Measurements from ENCODE around the gene SOHLH2. TPM values are rescaled to one million over a fixed set of nuclear protein-coding genes. Genes with fewer than 3 reads are reported as not detected.

SOHLH2 gene
- total RNA-seq, 1 experiment from 2014 or later = not detected

GRCh38 chr13:36151591-36151990 is 62.8 kb downstream of the SOHLH2 start:
- Histone ChIP-seq H3K4me1 (ENCODE audit: low read length) (no peaks in the 10 kb centered on the region), H3K4me2 (ENCODE audit: low read depth, low read length, poor library complexity, severe bottlenecking) (no peak overlapping the region), H2AFZ (ENCODE audit: low read length) (no peak overlapping the region), H3K79me2 (ENCODE audit: low read length) (no peaks in the 10 kb centered on the region), H3K27ac (ENCODE audit: low read length) (no peak overlapping the region), H3K9ac (ENCODE audit: low read length) (no peak overlapping the region), H3K36me3 (ENCODE audit: insufficient read depth, low read length) (no peaks in the 10 kb centered on the region), H3K9me2 (replicated peaks; ENCODE audit: insufficient read depth, low read length) (no peaks in the 10 kb centered on the region), H3K9me3 (ENCODE audit: low read length) (no peaks in the 10 kb centered on the region; the same call in 1 of the 2 replicates), H3K27me3 (ENCODE audit: low read length) (no peaks in the 10 kb centered on the region), H4K20me1 (ENCODE audit: insufficient read depth, low read depth, low read length) (no peaks in the 10 kb centered on the region), H3K4me3 (ENCODE audit: low read length) (no peak overlapping the region)
- DNase-seq = no peak

DNA sequence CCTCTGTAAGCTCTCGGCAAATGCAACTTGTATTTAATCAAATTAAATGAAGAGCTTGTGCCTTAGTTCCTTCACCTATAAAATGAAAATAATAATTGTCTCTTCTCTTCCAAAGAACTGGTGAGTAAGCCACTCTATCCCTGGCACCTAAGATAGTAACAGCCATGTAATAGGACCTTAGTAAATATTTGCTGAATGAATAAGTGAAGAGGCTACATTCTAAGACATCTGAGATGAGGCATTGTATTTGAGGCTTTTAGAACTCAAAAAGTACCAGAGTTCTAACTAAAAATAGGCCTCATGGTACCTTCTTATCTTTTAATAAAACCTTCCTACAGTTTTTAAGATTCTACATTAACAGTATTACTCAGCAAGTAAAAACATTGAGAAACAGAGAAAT is 65.9 kb downstream of the SOHLH2 start:
- no peak for DNase-seq
- no peaks in the 10 kb centered on the region for H3K79me2 ChIP-seq (ENCODE audit: low read length)
- H3K9ac ChIP-seq (ENCODE audit: low read length) = no peak overlapping the region
- no peaks in the 10 kb centered on the region for H3K36me3 ChIP-seq (ENCODE audit: insufficient read depth, low read length)
- peaks cover 2% of the 10 kb centered on the region; the same call in 1 of the 2 replicates for H3K9me3 ChIP-seq (ENCODE audit: low read length)
- H3K9me2 ChIP-seq (replicated peaks; ENCODE audit: insufficient read depth, low read length) = no peaks in the 10 kb centered on the region; the same call in 1 of the 2 replicates
- no peak overlapping the region for H3K4me3 ChIP-seq (ENCODE audit: low read length)
- no peaks in the 10 kb centered on the region for H3K27me3 ChIP-seq (ENCODE audit: low read length)
- no peaks in the 10 kb centered on the region for H4K20me1 ChIP-seq (ENCODE audit: insufficient read depth, low read depth, low read length)
- no peak overlapping the region for H3K27ac ChIP-seq (ENCODE audit: low read length)
- H2AFZ ChIP-seq (ENCODE audit: low read length) = no peak overlapping the region
- H3K4me1 ChIP-seq (ENCODE audit: low read length) = no peaks in the 10 kb centered on the region
- no peak overlapping the region for H3K4me2 ChIP-seq (ENCODE audit: low read depth, low read length, poor library complexity, severe bottlenecking)

DNA sequence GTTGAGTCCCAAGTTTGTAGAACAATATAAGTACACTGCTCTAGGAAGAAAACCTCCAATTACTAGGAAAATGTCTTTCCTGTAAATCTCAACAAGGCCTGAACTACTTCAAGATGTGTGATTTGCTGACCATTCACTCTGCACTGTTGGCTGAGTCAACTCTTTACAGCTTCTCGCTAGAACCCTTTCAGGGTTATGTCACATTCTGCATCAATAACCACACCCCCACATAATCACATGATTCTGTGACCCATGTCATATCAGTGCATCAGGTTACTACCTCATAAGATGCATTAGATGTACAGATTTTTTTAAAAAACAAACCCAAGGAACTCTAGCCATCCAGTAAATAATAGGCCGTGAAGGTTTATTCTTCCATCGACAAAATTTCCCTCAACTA is 67.0 kb downstream of the SOHLH2 start:
- no peaks in the 10 kb centered on the region; the same call in 1 of the 2 replicates for H3K9me2 ChIP-seq (replicated peaks; ENCODE audit: insufficient read depth, low read length)
- no peak overlapping the region for H3K9ac ChIP-seq (ENCODE audit: low read length)
- no peak overlapping the region for H3K4me2 ChIP-seq (ENCODE audit: low read depth, low read length, poor library complexity, severe bottlenecking)
- H3K4me1 ChIP-seq (ENCODE audit: low read length) = no peaks in the 10 kb centered on the region
- no peak for DNase-seq
- H3K27me3 ChIP-seq (ENCODE audit: low read length) = no peaks in the 10 kb centered on the region
- no peak overlapping the region for H3K27ac ChIP-seq (ENCODE audit: low read length)
- no peak overlapping the region for H2AFZ ChIP-seq (ENCODE audit: low read length)
- no peaks in the 10 kb centered on the region for H3K79me2 ChIP-seq (ENCODE audit: low read length)
- peaks cover 2% of the 10 kb centered on the region; the same call in 1 of the 2 replicates for H3K9me3 ChIP-seq (ENCODE audit: low read length)
- H4K20me1 ChIP-seq (ENCODE audit: insufficient read depth, low read depth, low read length) = no peaks in the 10 kb centered on the region
- no peak overlapping the region for H3K4me3 ChIP-seq (ENCODE audit: low read length)
- no peaks in the 10 kb centered on the region for H3K36me3 ChIP-seq (ENCODE audit: insufficient read depth, low read length)

DNA sequence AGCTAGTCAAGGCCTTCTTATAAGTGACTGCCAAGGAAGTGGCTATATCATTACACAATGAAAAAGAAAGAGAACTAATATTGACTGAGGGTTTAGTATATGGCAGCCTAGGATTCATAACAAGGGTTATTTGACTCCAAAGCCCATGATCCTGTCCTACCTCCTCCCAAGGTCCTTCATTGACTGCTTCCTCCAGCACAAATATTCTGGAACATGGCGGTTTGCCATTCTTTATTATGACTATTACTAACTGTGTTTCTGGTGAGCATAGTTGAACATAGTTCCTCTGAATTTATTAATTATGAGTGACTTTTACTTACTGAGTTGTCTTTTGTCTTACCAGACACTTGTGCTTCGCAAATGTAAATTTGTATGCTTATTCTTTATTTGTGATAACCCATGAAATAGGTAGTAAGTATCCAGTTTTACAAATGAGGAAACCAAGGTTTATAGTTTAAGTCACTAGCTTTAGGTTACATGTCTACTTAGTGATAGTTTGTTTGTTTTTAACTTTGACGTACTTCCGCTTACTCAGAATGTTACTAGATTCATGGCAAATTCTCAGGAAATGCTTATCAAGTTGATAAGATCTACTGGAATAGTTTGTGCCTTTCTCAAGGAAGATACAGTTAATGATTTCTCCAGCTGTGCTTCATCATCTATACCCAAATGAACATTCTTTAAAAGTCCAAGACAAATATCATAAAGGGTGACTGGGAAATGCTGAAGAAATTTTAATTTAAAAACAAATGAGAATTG is 67.7 kb downstream of the SOHLH2 start:
- Histone ChIP-seq H3K27me3 (ENCODE audit: low read length) (no peaks in the 10 kb centered on the region), H3K36me3 (ENCODE audit: insufficient read depth, low read length) (no peaks in the 10 kb centered on the region), H2AFZ (ENCODE audit: low read length) (no peak overlapping the region), H3K27ac (ENCODE audit: low read length) (no peak overlapping the region), H3K4me1 (ENCODE audit: low read length) (no peaks in the 10 kb centered on the region), H3K79me2 (ENCODE audit: low read length) (no peaks in the 10 kb centered on the region), H3K9me3 (ENCODE audit: low read length) (peaks cover 2% of the 10 kb centered on the region; the same call in 1 of the 2 replicates), H3K4me3 (ENCODE audit: low read length) (no peak overlapping the region), H3K4me2 (ENCODE audit: low read depth, low read length, poor library complexity, severe bottlenecking) (no peak overlapping the region), H3K9me2 (replicated peaks; ENCODE audit: insufficient read depth, low read length) (no peaks in the 10 kb centered on the region; the same call in 1 of the 2 replicates), H3K9ac (ENCODE audit: low read length) (no peak overlapping the region), H4K20me1 (ENCODE audit: insufficient read depth, low read depth, low read length) (no peaks in the 10 kb centered on the region)
- DNase-seq = no peak

DNA sequence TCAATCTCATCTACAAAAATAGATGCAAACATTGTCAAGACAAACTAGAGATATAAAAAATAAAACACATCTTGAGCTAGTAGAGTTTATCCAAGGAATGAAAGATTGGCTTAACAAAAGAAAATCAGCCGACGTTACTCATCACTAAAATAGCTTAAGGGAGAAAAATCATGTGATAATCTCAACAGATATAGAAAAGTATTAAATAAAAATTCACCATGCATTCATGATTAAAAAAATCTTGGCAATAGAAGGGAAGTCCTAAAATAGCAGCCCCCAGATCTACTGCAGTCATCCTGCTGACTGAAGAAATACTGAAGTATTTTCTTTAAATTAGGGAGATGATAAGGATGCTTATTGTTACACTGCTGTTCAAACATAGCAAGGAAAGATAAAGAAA is 70.6 kb downstream of the SOHLH2 start:
- Histone ChIP-seq H3K4me1 (ENCODE audit: low read length) (no peaks in the 10 kb centered on the region), H3K9me3 (ENCODE audit: low read length) (peaks cover 2% of the 10 kb centered on the region; the same call in 1 of the 2 replicates), H2AFZ (ENCODE audit: low read length) (no peak overlapping the region), H4K20me1 (ENCODE audit: insufficient read depth, low read depth, low read length) (no peaks in the 10 kb centered on the region), H3K79me2 (ENCODE audit: low read length) (no peaks in the 10 kb centered on the region), H3K4me3 (ENCODE audit: low read length) (no peak overlapping the region), H3K9me2 (replicated peaks; ENCODE audit: insufficient read depth, low read length) (no peaks in the 10 kb centered on the region; the same call in 1 of the 2 replicates), H3K9ac (ENCODE audit: low read length) (no peak overlapping the region), H3K27ac (ENCODE audit: low read length) (no peak overlapping the region), H3K4me2 (ENCODE audit: low read depth, low read length, poor library complexity, severe bottlenecking) (no peak overlapping the region), H3K27me3 (ENCODE audit: low read length) (no peaks in the 10 kb centered on the region), H3K36me3 (ENCODE audit: insufficient read depth, low read length) (no peaks in the 10 kb centered on the region)
- no peak for DNase-seq

DNA sequence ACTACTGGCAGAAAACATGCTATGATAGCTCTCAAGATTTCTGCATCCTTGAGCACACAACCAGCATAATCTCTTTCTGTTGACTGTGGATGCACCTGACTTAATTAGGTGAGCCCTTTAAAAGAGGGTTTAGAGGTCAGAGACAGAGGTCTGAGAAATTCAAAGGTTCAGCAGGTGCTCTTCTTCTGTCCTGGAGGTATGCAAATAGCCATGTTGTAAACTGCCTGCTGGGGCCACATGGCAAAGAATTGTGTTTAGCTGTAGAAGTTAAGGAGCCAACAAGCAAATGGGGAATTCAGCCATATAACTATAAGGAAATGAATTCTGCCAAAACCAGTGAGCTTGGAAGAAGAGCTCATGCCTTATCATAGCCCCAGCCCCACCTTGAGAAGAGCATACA is 71.6 kb downstream of the SOHLH2 start:
- no peak overlapping the region for H3K4me3 ChIP-seq (ENCODE audit: low read length)
- H3K27me3 ChIP-seq (ENCODE audit: low read length) = no peaks in the 10 kb centered on the region
- H3K4me1 ChIP-seq (ENCODE audit: low read length) = no peaks in the 10 kb centered on the region
- H3K79me2 ChIP-seq (ENCODE audit: low read length) = no peaks in the 10 kb centered on the region
- H3K9ac ChIP-seq (ENCODE audit: low read length) = no peak overlapping the region
- H3K9me3 ChIP-seq (ENCODE audit: low read length) = peaks cover 7% of the 10 kb centered on the region
- no peak overlapping the region for H3K27ac ChIP-seq (ENCODE audit: low read length)
- H3K36me3 ChIP-seq (ENCODE audit: insufficient read depth, low read length) = no peaks in the 10 kb centered on the region
- no peak for DNase-seq
- no peaks in the 10 kb centered on the region; the same call in 1 of the 2 replicates for H3K9me2 ChIP-seq (replicated peaks; ENCODE audit: insufficient read depth, low read length)
- H4K20me1 ChIP-seq (ENCODE audit: insufficient read depth, low read depth, low read length) = no peaks in the 10 kb centered on the region
- H3K4me2 ChIP-seq (ENCODE audit: low read depth, low read length, poor library complexity, severe bottlenecking) = no peak overlapping the region
- H2AFZ ChIP-seq (ENCODE audit: low read length) = no peak overlapping the region

DNA sequence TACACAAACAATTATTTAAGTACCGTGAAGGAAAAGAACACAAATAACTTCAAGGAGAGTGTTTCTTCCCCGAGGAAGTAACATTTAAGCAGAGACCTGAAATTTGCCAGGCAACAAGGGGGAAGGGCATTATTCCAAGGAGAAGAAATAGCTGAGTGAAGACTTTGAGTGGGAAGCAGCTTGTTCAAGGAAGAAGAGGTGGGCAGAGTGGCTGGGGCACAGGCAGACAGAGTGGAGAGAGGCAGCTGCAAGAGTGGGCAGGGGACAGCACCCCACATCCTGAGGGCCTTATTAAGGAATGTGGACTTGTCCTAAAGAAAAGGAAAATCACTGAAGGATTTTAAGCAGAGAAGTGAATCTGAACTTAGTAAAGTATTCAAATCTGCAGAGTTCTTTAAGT is 78.5 kb downstream of the SOHLH2 start:
- no peaks in the 10 kb centered on the region for H4K20me1 ChIP-seq (ENCODE audit: insufficient read depth, low read depth, low read length)
- no peaks in the 10 kb centered on the region for H3K4me1 ChIP-seq (ENCODE audit: low read length)
- no peak overlapping the region for H3K9ac ChIP-seq (ENCODE audit: low read length)
- no peaks in the 10 kb centered on the region for H3K79me2 ChIP-seq (ENCODE audit: low read length)
- no peak for DNase-seq
- peaks cover 5% of the 10 kb centered on the region; the same call in 1 of the 2 replicates for H3K9me3 ChIP-seq (ENCODE audit: low read length)
- H3K4me2 ChIP-seq (ENCODE audit: low read depth, low read length, poor library complexity, severe bottlenecking) = no peak overlapping the region
- no peak overlapping the region for H3K27ac ChIP-seq (ENCODE audit: low read length)
- no peaks in the 10 kb centered on the region for H3K36me3 ChIP-seq (ENCODE audit: insufficient read depth, low read length)
- H2AFZ ChIP-seq (ENCODE audit: low read length) = no peak overlapping the region
- H3K27me3 ChIP-seq (ENCODE audit: low read length) = no peaks in the 10 kb centered on the region
- no peak overlapping the region for H3K4me3 ChIP-seq (ENCODE audit: low read length)
- H3K9me2 ChIP-seq (replicated peaks; ENCODE audit: insufficient read depth, low read length) = 0 out of 2 replicates have a peak, but pooled peaks cover 3% of the 10 kb centered on the region

- H2AFZ ChIP-seq (ENCODE audit: low read length) = no peak overlapping the region
- H3K9ac ChIP-seq (ENCODE audit: low read length) = no peak overlapping the region
- no peaks in the 10 kb centered on the region for H4K20me1 ChIP-seq (ENCODE audit: insufficient read depth, low read depth, low read length)
- H3K9me2 ChIP-seq (replicated peaks; ENCODE audit: insufficient read depth, low read length) = 0 out of 2 replicates have a peak, but pooled peaks cover 3% of the 10 kb centered on the region
- DNase-seq = no peak
- no peak overlapping the region for H3K4me2 ChIP-seq (ENCODE audit: low read depth, low read length, poor library complexity, severe bottlenecking)
- H3K4me3 ChIP-seq (ENCODE audit: low read length) = no peak overlapping the region
- no peaks in the 10 kb centered on the region for H3K4me1 ChIP-seq (ENCODE audit: low read length)
- H3K9me3 ChIP-seq (ENCODE audit: low read length) = peaks cover 5% of the 10 kb centered on the region
- H3K79me2 ChIP-seq (ENCODE audit: low read length) = no peaks in the 10 kb centered on the region
- H3K27me3 ChIP-seq (ENCODE audit: low read length) = no peaks in the 10 kb centered on the region
- H3K36me3 ChIP-seq (ENCODE audit: insufficient read depth, low read length) = no peaks in the 10 kb centered on the region
- no peak overlapping the region for H3K27ac ChIP-seq (ENCODE audit: low read length)
These were observed 79.7 kb downstream of the SOHLH2 start for GRCh38 chr13:36134632-36135031.

Measured in Karpas-422 (cell line).